H1 (cell line): Measurements from ENCODE around the gene HS6ST2. TPM values are rescaled to one million over a fixed set of nuclear protein-coding genes. Genes with fewer than 3 reads are reported as not detected.

ENCODE experiments used
- CTCF ChIA-PET: fragments of 300-600 bp; sonication (Branson Sonifier 250); formaldehyde crosslinking; loops from one replicate; lab custom pipeline; 2021; ENCODE audit not compliant: partially characterized antibody; lab: Charles Lee
- POLR2A ChIA-PET: fragments of 300-600 bp; sonication (Branson Sonifier 250); formaldehyde crosslinking; loops from one replicate; lab custom pipeline; 2021; ENCODE audit warnings: inconsistent platforms; ENCODE audit not compliant: partially characterized antibody; lab: Charles Lee
- DNase-seq, 2 experiments: peaks; one replicate each; pipeline versions ENCODE4 v3.0.0 to v3.0.0-alpha.2; 2010 to 2022; ENCODE audit warnings: low spot score in 2 of 2, low read depth in 1 of 2, mixed read lengths in 1 of 2
- FAIRE-seq: peaks from 2 replicates; lab custom pipeline; 2011; peaks lifted over from hg19 to GRCh38; lab: Jason Lieb, UNC
- H2AFZ ChIP-seq: 2 replicates; pipeline ENCODE4 v1.8.1; 2012; ENCODE audit warnings: low read length, inconsistent platforms
- H2AK5ac ChIP-seq: 2 replicates; pipeline ENCODE4 v1.6.1; 2013; ENCODE audit warnings: low read depth, low read length
- H2BK120ac ChIP-seq: replicated peaks from 2 replicates; pipeline ENCODE3; 2013; ENCODE audit warnings: low read depth, low read length, inconsistent platforms
- H2BK12ac ChIP-seq: 2 replicates; pipeline ENCODE4 v1.6.1; 2013; ENCODE audit warnings: low read depth, low read length
- H2BK15ac ChIP-seq: 2 replicates; pipeline ENCODE4 v1.6.1; 2013; ENCODE audit warnings: low read length
- H2BK20ac ChIP-seq: 2 replicates; pipeline ENCODE4 v1.6.1; 2013; ENCODE audit warnings: low read length
- H2BK5ac ChIP-seq: 2 replicates; pipeline ENCODE4 v1.6.1; 2013; ENCODE audit warnings: low read depth, low read length
- H3K14ac ChIP-seq: 2 replicates; pipeline ENCODE4 v1.6.1; 2013; ENCODE audit warnings: inconsistent platforms; ENCODE audit not compliant: insufficient read length
- H3K18ac ChIP-seq: 2 replicates; pipeline ENCODE4 v1.6.1; 2013; ENCODE audit warnings: low read length; ENCODE audit errors: extremely low read depth
- H3K23ac ChIP-seq: 2 replicates; pipeline ENCODE4 v1.6.1; 2013; ENCODE audit warnings: inconsistent platforms; ENCODE audit not compliant: insufficient read length
- H3K23me2 ChIP-seq: 2 replicates; pipeline ENCODE4 v1.6.1; 2013; ENCODE audit warnings: low read depth, low read length
- H3K27ac ChIP-seq: 2 replicates; pipeline ENCODE4 v1.6.1; 2011; ENCODE audit warnings: low read depth, low read length, inconsistent platforms
- H3K27me3 ChIP-seq, 4 experiments: replicated peaks in 1 of 4; 1 replicate in 1 of 4; 2 replicates in 3 of 4; pipeline versions ENCODE4 v1.6.1 to v1.8.1; 2011 to 2013; ENCODE audit warnings: low read length in 3 of 4, mild to moderate bottlenecking in 3 of 4, inconsistent platforms in 2 of 4, mixed read lengths in 2 of 4, moderate library complexity in 1 of 4; ENCODE audit not compliant: control insufficient read depth in 3 of 4, insufficient read depth in 3 of 4; ENCODE audit errors: extremely low read depth in 1 of 4
- H3K36me3 ChIP-seq, 4 experiments: 2 replicates each; pipeline versions ENCODE4 v1.6.1 to v1.8.1; 2011 to 2013; ENCODE audit warnings: mild to moderate bottlenecking in 4 of 4, low read length in 3 of 4, moderate library complexity in 2 of 4, control low read depth in 1 of 4, inconsistent platforms in 1 of 4; ENCODE audit not compliant: insufficient read depth in 4 of 4, control insufficient read depth in 2 of 4
- H3K4ac ChIP-seq: replicated peaks from 2 replicates; pipeline ENCODE3; 2013; ENCODE audit warnings: low read length, low read depth, mixed read lengths, inconsistent platforms; ENCODE audit not compliant: insufficient read length
- H3K4me1 ChIP-seq, 4 experiments: replicated peaks in 1 of 4; 1 replicate in 1 of 4; 2 replicates in 3 of 4; pipeline versions ENCODE4 v1.6.1 to v1.8.1; 2011 to 2013; ENCODE audit warnings: low read length in 3 of 4, inconsistent platforms in 2 of 4, mixed read lengths in 1 of 4; ENCODE audit not compliant: insufficient read depth in 4 of 4, control insufficient read depth in 3 of 4
- H3K4me2 ChIP-seq, 2 experiments: 2 replicates each; pipeline versions ENCODE4 v1.6.1 to v1.8.1; 2011 to 2013; ENCODE audit warnings: low read depth in 2 of 2, low read length in 2 of 2, control low read depth in 1 of 2, inconsistent platforms in 1 of 2, mild to moderate bottlenecking in 1 of 2; ENCODE audit not compliant: insufficient read depth in 1 of 2
- H3K4me3 ChIP-seq, 4 experiments: fragments of 200-600, 300-600 bp in 1 of 4; sonication (generic), shearing (Covaris generic), sonication (Bioruptor Twin) in 1 of 4; 2 replicates each; pipeline versions ENCODE4 v1.5.1 to v1.8.1; 2011 to 2016; ENCODE audit warnings: low read length in 4 of 4, low read depth in 3 of 4, control low read depth in 2 of 4, inconsistent platforms in 2 of 4, mild to moderate bottlenecking in 2 of 4, mixed read lengths in 1 of 4, moderate library complexity in 1 of 4; ENCODE audit not compliant: insufficient read depth in 2 of 4; ENCODE audit errors: extremely low read depth in 1 of 4
- H3K56ac ChIP-seq: replicated peaks from 2 replicates; pipeline ENCODE3; 2013; ENCODE audit warnings: low read depth, mild to moderate bottlenecking, mixed read lengths, low read length, inconsistent platforms; ENCODE audit not compliant: insufficient read length
- H3K79me1 ChIP-seq: 2 replicates; pipeline ENCODE4 v1.6.1; 2013; ENCODE audit warnings: low read depth, low read length, control low read depth
- H3K79me2 ChIP-seq, 2 experiments: 2 replicates each; pipeline versions ENCODE4 v1.6.1 to v1.8.1; 2012 to 2013; ENCODE audit warnings: low read length in 2 of 2, mild to moderate bottlenecking in 2 of 2, inconsistent platforms in 1 of 2; ENCODE audit not compliant: insufficient read depth in 2 of 2, control insufficient read depth in 1 of 2
- H3K9ac ChIP-seq, 4 experiments: replicated peaks in 1 of 4; 1 replicate in 1 of 4; 2 replicates in 3 of 4; pipeline versions ENCODE4 v1.6.1 to v1.8.1; 2011 to 2013; ENCODE audit warnings: low read depth in 3 of 4, low read length in 3 of 4, control low read depth in 2 of 4, mild to moderate bottlenecking in 2 of 4, moderate library complexity in 2 of 4, inconsistent platforms in 1 of 4; ENCODE audit errors: extremely low read depth in 1 of 4
- H3K9me3 ChIP-seq, 2 experiments: 2 replicates each; pipeline versions ENCODE4 v1.6.1 to v1.8.1; 2012 to 2013; ENCODE audit warnings: mild to moderate bottlenecking in 2 of 2, moderate library complexity in 2 of 2, control low read depth in 1 of 2, inconsistent platforms in 1 of 2, low read depth in 1 of 2, low read length in 1 of 2, mixed read lengths in 1 of 2; ENCODE audit not compliant: insufficient read depth in 2 of 2
- H4K20me1 ChIP-seq, 2 experiments: replicated peaks in 1 of 2; 2 replicates each; pipeline versions ENCODE3 to v1.8.1; 2011 to 2013; ENCODE audit warnings: inconsistent platforms in 2 of 2, low read length in 2 of 2, mild to moderate bottlenecking in 1 of 2; ENCODE audit not compliant: insufficient read depth in 2 of 2, control insufficient read depth in 1 of 2
- H4K5ac ChIP-seq: 2 replicates; pipeline ENCODE4 v1.6.1; 2013; ENCODE audit warnings: low read length, low read depth, mixed read lengths, inconsistent platforms; ENCODE audit not compliant: insufficient read length
- H4K8ac ChIP-seq: 2 replicates; pipeline ENCODE4 v1.8.0; 2013; ENCODE audit warnings: mild to moderate bottlenecking, moderate library complexity, low read length, inconsistent platforms; ENCODE audit not compliant: insufficient read depth; ENCODE audit errors: extremely low read depth
- H4K91ac ChIP-seq: replicated peaks from 2 replicates; pipeline ENCODE3; 2013; ENCODE audit warnings: low read length, mixed read lengths, inconsistent platforms; ENCODE audit not compliant: insufficient read length
- CTBP2 ChIP-seq: IDR thresholded peaks from 2 replicates; pipeline ENCODE4 v1.7.0; 2011; ENCODE audit warnings: borderline replicate concordance, mild to moderate bottlenecking, moderate library complexity, mixed read lengths, low read length; ENCODE audit not compliant: insufficient read depth, insufficient read length
- EGR1 ChIP-seq: IDR thresholded peaks from 2 replicates; pipeline ENCODE4 v1.6.1; 2011; ENCODE audit warnings: low read depth, low read length, borderline replicate concordance
- EP300 ChIP-seq, 2 experiments: IDR thresholded peaks; 1 replicate in 1 of 2; 2 replicates in 1 of 2; pipeline ENCODE4 v1.6.1; 2011 to 2012; ENCODE audit warnings: low read depth in 2 of 2, low read length in 2 of 2, mild to moderate bottlenecking in 2 of 2, borderline replicate concordance in 1 of 2, inconsistent platforms in 1 of 2, moderate library complexity in 1 of 2
- HDAC6 ChIP-seq: IDR thresholded peaks from one replicate; pipeline ENCODE4 v1.7.1; 2012; ENCODE audit warnings: low read depth, mild to moderate bottlenecking, inconsistent platforms, low read length, moderate library complexity
- KDM1A ChIP-seq: fragments of 200-600, 300-600 bp; sonication (generic); IDR thresholded peaks from 2 replicates; pipeline ENCODE4 v1.7.1; 2016; ENCODE audit warnings: mild to moderate bottlenecking, low read length, borderline replicate concordance
- POLR2AphosphoS5 ChIP-seq: IDR thresholded peaks from 2 replicates; pipeline ENCODE4 v1.6.1; 2011; ENCODE audit warnings: low read depth, low read length
- RBBP5 ChIP-seq: IDR thresholded peaks from 2 replicates; pipeline ENCODE4 v1.7.1; 2012; ENCODE audit warnings: low read depth, mild to moderate bottlenecking, inconsistent platforms, low read length, moderate library complexity, borderline replicate concordance
- SP1 ChIP-seq: IDR thresholded peaks from 2 replicates; pipeline ENCODE4 v1.6.1; 2011; ENCODE audit warnings: low read depth, low read length
- SP2 ChIP-seq: IDR thresholded peaks from 2 replicates; pipeline ENCODE4 v1.6.1; 2012; ENCODE audit warnings: mild to moderate bottlenecking, low read length, inconsistent platforms
- TBP ChIP-seq: IDR thresholded peaks from 2 replicates; pipeline ENCODE4 v1.6.1; 2011; ENCODE audit warnings: low read depth, low read length, improper control_type of control experiment
- YY1 ChIP-seq: IDR thresholded peaks from 2 replicates; pipeline ENCODE4 v1.6.1; 2011; ENCODE audit warnings: low read depth, mild to moderate bottlenecking, low read length
- polyA plus RNA-seq, 7 experiments: library from polyadenylated mRNA; depleted of rRNA in 3 of 7; stranded (reverse) in 5 of 7; unstranded in 2 of 7; fragments of >200 nt in 5 of 7; fragments of 200-250 nt in 2 of 7; gene quantifications; 1 replicate in 5 of 7; 2 replicates in 1 of 7; 4 replicates in 1 of 7; pipeline versions ENCODE4 v1.2.1 to v1.2.3, GENCODE V29; 2011 to 2013; ENCODE audit warnings: missing spikeins in 2 of 7, mixed read lengths in 2 of 7
- total RNA-seq: library from RNA; stranded (reverse); fragmentation: NEBNext Ultra II Directional; extraction: Animal tissue kit (Norgen Biotek cat#: 25700); gene quantifications from 2 replicates; pipeline ENCODE4 v1.2.1, GENCODE V29; 2021
- TF ChIP-seq, protein P1 (sequence below): IDR thresholded peaks from 2 replicates; pipeline ENCODE4 v1.6.1; 2011; ENCODE audit warnings: low read length, improper control_type of control experiment
- TF ChIP-seq, protein P2 (sequence below): IDR thresholded peaks from 2 replicates; pipeline ENCODE4 v1.6.1; 2012; ENCODE audit warnings: inconsistent platforms

HS6ST2 gene
- total and polyA plus RNA-seq, 2 of the 8 experiments (the other 6 are each of a cell fraction or from before 2014, with no cell fraction given), result 3.9 TPM

DNA sequence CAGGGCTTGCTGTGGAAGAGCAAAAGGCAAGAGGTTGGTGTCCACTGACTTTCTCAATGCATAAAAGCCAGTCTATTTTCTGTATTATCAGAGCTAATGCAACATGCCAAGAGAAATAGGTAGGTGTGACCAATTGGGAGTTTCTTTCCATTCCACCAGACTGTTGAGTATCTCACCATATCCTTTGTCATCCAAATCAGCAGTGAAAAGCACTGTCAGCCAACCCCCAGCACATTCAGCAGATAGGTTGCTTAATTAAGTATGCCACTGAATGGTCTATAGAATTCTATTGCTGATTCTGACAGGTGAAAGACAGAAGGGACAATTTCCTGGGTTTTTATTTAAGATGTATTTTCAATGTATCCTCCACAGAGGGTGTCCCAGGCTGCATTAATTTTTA is 139.8 kb downstream of the HS6ST2 start:
- Histone ChIP-seq H2BK5ac (no peak overlapping the region), H3K56ac (no peak overlapping the region), H2BK15ac (no peak overlapping the region), H3K27me3 (no peaks in the 10 kb centered on the region), H3K36me3 (no peaks in the 10 kb centered on the region), H3K14ac (no peak overlapping the region), H3K79me2 (no peaks in the 10 kb centered on the region), H4K5ac (no peak overlapping the region), H3K4ac (no peak overlapping the region), H2BK120ac (no peak overlapping the region), H3K9ac (no peak overlapping the region), H4K20me1 (no peaks in the 10 kb centered on the region), H2AK5ac (no peak overlapping the region), H3K4me1 (peaks cover 0 to 9% (median 4%) of the 10 kb centered on the region in 4 experiments; a peak in 4 of 7 replicates), H4K91ac (no peak overlapping the region), H2BK20ac (no peak overlapping the region), H3K79me1 (no peaks in the 10 kb centered on the region), H2AFZ (no peak overlapping the region), H2BK12ac (no peak overlapping the region), H3K18ac (no peak overlapping the region), H3K4me3 (no peak overlapping the region), H4K8ac (no peak overlapping the region), H3K23ac (no peak overlapping the region), H3K9me3 (no peaks in the 10 kb centered on the region), H3K27ac (no peak overlapping the region), H3K4me2 (no peak overlapping the region), H3K23me2 (no peaks in the 10 kb centered on the region)
- TF ChIP-seq SP2 (no peak), SP1 (no peak), EGR1 (no peak), HDAC6 (no peak), TBP (no peak), CTBP2 (no peak), KDM1A (no peak), YY1 (no peak), POLR2AphosphoS5 (no peak), EP300 (IDR thresholded peaks at IDR 0.05; ENCODE audit: borderline replicate concordance in 1 of 2, low read depth in 2 of 2, low read length in 2 of 2) (no peak), RBBP5 (no peak)
- TF ChIP-seq, protein P1, sequence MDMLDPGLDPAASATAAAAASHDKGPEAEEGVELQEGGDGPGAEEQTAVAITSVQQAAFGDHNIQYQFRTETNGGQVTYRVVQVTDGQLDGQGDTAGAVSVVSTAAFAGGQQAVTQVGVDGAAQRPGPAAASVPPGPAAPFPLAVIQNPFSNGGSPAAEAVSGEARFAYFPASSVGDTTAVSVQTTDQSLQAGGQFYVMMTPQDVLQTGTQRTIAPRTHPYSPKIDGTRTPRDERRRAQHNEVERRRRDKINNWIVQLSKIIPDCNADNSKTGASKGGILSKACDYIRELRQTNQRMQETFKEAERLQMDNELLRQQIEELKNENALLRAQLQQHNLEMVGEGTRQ, result no peak
- TF ChIP-seq, protein P2, sequence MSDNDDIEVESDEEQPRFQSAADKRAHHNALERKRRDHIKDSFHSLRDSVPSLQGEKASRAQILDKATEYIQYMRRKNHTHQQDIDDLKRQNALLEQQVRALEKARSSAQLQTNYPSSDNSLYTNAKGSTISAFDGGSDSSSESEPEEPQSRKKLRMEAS, result no peak
- DNase-seq (no peak), FAIRE-seq (peak; percentile 57)
- ChIA-PET POLR2A (no interaction called here), CTCF (interaction anchor here (0.9 kb wide), 1 partner anchor 124 kb away, joined by 3 read pairs; no protein-coding TSS in a partner anchor)
